GM19238 (cell line): ENCODE measurements around the gene TCEAL3.
"Not testable (repeated sequence)": the region's sequence is repeated elsewhere in the genome, so short reads cannot be mapped to it uniquely, and the experiment has no call there.

Source experiments
- DNase-seq: peaks from one replicate; pipeline ENCODE4 v3.0.0; 2011; ENCODE audit warnings: low spot score; ENCODE audit not compliant: insufficient read length

TCEAL3 gene, protein sequence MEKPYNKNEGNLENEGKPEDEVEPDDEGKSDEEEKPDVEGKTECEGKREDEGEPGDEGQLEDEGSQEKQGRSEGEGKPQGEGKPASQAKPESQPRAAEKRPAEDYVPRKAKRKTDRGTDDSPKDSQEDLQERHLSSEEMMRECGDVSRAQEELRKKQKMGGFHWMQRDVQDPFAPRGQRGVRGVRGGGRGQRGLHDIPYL

DNA sequence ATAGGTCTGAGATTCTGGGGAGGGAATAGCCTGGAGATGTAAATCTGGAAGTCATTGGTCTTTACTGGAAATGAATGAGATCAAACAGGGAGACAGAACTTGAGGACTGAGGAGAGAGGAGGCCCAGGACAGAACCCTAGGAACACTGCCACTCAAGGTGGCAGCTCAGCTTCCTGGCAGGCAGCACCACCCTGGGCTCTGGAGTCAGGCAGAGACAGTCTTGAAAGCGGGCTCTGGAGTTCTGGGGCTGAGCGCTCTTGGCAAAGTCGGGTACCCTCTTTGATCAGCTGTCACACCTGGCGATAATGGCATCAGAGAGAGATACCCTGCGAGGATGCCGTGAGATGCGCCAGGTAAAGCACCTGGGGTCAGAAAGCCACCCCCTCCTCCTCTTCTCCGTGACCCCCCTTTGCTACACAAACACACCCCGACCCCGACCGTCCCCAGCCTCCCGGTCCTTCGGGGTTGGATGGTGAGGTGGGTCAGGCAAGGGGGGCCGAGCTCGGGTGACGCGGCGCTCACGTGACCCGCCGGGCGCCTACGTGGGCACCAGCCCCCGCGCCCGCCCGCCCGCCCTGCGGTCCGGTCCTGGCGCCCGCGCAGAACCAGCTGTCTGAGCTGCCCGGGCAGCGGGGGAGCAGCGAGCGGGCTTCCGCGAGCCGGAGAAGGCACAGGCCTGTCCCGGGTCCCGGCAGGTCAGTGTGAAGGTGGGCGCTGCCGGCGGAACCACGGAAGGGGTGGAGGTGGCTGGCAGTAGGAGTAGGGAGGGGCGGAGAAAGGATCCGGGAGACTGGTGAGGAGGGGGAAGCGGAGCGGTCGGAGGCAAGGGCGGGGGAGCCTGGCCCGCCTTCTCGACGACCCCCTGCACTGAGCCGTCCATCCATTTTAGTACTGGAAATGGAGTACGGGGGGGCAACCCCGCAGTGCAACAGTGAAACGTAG, at the start of gene TCEAL3:
Gene TCEAL3, plus strand, starts transcription at position 600 of the 942 bp plus-strand sequence. CDS start 1,102 bp downstream, outside the sequence.
- no peak for DNase-seq

DNA sequence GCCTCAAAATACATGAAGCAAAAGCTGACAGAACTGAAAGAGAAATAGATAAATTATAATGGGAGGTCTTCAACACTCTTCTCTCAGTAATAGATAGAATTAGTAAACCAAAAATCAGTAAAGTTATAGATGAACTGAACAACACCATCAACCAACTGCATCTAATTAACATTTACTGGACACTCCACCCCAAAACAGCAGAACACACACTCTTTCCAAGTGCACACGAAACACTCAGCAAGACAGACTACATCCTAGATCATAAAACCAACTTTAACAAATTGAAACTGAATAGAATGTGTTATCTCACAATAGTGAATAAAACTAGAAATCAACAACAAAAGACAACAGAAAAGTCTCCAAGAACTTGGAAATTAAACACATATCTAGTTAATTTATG, 47.5 kb upstream of the TCEAL3 start:
- DNase-seq, result no peak

DNA sequence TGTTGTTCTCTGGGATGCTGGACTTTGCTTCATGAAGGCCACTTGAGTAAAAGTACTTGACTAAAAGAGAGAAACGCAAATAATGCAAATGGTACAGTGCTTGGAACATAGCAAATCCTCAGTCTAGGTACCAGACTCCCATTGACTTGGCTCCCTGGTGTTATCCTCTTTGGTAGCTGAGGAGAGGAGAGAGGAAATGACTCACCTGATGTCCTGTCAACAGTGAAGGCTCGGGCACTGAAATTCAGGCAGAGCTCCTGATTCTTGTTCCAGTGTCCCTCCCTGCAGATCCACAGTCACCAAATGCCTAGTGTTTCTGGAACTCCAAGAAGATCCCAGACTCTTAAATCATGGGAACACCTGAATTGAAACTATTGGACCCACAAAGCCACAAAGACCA, 45.0 kb upstream of the TCEAL3 start:
- no peak for DNase-seq

DNA sequence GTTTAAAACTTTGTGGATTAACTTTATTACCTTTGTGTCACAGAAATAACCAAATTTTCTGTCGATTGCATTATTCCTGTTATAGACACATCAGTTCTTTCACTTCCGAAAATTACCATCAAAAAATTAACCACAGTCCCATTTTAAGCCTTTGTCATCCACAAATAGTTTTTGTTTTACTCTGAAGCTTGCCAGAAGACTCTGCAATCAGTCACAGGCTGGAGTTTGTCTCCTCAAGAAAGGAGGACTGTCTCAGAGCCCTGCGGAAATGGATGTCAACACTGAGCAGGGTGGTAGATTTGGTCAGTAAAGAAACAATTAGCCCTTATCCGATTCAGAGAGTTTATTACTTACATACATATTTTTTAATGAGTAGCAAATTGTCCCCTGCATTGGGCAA, 42.6 kb upstream of the TCEAL3 start:
- no peak for DNase-seq

DNA sequence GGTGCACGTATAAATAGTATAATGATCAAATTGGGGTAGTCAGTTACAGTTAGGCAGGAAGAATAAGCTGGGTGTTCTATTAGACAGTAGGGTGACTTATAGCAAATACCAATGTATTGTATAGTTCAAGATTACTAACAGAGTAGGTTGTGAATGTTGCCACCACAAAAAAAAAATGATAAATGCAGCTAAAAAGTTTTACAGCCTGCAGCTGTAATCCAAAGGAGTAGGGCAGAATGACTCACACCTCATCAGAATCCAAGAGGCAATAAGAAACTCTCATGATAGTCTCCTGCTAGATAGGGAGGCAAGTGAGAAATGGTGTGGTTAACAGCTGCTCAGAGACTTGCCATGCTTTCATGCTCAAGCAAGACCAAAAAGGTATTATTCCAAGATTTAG, 42.0 kb upstream of the TCEAL3 start:
- DNase-seq, result no peak

DNA sequence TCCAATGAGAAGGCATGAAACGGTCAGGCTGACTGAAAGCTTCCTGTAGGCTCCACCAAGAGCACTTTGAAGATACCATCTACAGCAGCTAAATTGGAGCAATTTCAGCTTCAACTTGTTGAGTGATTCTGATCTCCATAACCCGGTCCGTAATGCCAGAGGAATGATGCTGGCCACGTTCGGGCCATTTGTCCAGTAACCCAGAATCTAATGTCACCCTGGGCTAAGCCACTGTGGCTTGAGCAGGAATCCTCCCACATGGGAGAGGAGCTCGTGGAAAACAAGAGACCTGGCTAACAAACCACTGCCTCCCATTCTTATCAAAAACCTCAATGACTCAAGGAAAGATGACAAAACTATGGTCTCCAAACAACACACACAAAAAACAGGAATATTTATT, 36.6 kb upstream of the TCEAL3 start:
- DNase-seq, result no peak

DNA sequence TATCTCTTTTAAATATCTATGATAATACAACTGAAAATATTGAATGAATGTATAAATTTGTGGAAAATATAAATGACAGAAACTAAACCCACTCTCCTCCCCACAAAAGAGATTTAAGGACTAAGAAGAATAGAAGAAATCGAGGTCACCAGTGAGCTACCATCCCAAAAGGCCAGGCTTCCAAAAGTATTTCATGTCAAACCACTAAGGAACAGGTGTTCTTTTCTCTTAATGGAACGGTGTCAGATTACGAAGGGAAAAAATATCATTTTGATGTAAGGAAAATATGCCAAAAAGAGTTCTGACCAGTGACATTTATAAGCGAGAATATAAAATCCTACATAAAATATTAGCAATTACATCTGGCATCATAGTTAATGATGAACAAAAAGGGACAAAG, 36.0 kb upstream of the TCEAL3 start:
- no peak for DNase-seq

DNA sequence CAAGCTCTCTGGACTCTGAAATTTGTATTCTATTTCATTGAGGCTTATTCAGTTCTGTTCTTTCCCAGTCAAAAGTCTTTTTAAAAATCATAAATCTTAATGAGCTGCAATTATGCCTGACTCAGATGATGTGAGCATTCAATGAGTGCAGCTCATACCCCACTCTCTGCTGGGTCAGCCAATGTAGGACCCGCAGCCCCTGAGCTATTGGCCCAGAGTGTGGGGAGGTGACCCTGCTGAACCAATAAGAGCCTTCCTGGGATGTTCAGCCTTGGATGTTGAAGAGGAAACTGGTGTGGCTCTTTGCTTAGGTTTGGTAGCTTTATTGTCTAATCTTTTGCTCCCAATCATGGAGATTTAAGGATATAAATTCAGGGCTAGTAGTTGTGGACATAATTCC, 34.6 kb upstream of the TCEAL3 start:
- DNase-seq, result no peak

DNA sequence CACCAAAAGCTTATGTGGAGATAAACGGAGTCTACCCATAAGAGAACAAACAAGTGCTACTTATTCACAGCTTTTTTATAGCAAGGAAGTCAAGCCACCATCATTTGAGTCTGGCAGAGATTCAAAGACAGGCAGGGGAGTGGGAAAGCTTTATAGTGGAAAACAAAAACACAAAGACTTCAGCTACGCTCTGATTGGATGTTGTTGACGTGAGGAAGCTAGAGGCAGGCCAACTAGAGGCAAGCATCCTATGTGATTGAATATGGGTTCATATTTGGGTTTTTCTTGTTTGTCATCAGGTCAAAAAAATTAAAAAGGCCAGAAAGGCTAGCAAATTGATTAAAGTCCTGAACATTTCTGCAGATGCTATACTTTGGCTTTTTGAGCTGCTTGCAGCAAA, 23.2 kb upstream of the TCEAL3 start:
- no peak for DNase-seq

DNA sequence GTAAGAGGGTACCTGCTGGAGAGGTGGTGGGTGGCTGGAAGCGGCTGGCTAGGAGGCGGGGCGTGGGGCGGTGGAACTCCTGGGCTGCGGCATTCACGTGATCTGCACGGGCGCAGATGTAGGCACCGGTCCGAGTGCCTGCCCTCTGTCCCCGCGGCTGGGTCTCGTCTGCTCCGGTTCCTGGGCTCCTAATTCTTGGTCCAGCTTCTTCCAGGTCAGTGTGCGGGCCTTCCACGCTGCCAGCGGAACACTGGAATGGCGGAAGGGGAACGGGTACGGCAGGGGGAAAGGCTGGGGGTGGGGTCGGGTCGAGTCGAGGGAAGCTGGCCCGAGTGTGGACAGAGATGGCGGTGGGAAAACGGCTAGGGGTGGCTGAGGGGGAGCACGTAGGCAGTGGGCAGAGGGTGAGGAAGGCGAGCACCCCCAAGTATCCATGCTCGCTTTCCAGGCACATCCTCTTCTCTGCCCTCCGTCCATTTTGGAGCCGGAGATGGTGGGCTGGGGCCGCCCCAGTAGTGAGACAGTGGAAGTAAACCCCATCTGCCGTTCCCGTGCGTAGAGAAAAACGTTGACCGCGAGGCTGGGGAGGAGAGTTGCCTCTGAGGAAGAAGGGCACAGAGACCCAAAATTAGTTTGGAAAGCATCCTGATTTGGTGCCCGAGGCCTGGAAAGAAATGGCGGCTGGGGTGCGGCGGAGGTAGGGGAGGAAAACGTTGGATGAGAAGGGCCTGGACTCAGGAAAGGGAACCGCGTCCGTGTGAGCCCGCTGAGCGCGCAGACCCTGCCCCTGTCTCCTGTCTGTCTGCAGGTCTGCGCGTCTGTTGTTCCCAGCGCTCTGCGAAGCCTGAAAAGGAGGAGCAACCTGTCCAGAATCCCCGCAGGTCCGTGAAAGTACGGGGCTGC, 22.1 kb upstream of the TCEAL3 start, which contains the start of gene TCEAL4:
Gene TCEAL4, plus strand, starts transcription at position 105 of the 903 bp plus-strand sequence. CDS start 1,161 bp downstream, outside the sequence.
- DNase-seq, result peak; percentile 20

DNA sequence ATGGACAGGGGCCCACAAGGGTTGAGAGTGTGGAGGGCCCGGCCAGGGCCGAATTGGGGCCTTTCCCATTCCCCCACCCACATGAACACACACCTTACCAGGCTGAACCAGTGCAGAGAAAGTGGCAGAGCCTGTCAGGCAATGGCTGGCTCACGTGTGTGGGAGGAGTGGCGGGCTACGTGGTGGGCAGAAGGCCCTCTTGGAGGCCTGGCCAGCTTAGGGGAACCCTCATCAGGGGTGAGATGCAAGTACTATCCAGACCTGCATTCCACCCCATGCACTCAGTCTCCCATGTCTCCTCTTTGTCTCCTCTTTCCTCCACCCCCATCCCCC, 21.5 kb upstream of the TCEAL3 start:
- no peak for DNase-seq

DNA sequence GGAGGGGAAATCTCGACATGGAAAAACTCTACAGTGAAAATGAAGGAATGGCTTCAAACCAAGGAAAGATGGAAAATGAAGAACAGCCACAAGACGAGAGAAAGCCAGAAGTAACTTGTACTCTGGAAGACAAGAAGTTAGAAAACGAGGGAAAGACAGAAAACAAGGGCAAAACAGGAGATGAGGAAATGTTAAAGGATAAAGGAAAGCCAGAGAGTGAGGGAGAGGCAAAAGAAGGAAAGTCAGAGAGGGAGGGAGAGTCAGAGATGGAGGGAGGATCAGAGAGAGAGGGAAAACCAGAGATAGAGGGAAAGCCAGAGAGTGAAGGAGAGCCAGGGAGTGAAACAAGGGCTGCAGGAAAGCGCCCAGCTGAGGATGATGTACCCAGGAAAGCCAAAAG, 21.1 kb upstream of the TCEAL3 start:
- no peak for DNase-seq

DNA sequence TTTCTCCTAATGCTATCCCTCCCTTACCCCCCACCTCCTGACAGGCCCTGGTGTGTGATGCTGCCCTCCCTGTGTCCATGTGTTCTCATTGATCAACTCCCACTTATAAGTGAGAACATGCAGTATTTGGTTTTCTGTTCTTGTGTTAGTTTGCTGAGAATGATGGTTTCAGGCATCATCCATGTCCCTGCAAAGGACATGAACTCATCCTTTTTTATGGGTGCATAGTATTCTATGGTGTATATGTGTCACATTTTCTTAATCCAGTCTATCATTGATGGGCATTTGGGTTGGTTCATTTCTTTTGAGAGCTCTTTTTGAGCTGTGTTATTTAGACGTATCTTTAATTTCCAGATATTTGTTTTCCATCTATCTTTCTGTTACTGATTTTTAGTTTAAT, 15.5 kb upstream of the TCEAL3 start:
- not testable (repeated sequence) for DNase-seq

DNA sequence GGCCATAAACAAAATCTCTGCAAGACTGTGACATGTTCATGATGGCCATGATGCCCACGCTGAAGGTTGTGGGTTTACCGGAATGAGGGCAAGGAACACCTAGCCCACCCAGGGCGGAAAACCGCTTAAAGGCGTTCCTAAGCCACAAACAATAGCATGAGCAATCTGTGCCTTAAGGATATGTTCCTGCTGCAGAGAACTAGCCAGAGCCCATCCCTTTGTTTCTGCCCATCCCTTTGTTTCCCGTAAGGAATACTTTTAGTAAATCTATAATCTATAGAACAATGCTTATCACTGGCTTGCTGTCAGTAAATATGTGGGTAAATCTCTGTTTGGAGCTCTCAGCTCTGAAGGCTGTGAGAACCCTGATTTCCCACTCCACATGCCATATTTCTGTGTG, 12.6 kb upstream of the TCEAL3 start:
- not testable (repeated sequence) for DNase-seq

DNA sequence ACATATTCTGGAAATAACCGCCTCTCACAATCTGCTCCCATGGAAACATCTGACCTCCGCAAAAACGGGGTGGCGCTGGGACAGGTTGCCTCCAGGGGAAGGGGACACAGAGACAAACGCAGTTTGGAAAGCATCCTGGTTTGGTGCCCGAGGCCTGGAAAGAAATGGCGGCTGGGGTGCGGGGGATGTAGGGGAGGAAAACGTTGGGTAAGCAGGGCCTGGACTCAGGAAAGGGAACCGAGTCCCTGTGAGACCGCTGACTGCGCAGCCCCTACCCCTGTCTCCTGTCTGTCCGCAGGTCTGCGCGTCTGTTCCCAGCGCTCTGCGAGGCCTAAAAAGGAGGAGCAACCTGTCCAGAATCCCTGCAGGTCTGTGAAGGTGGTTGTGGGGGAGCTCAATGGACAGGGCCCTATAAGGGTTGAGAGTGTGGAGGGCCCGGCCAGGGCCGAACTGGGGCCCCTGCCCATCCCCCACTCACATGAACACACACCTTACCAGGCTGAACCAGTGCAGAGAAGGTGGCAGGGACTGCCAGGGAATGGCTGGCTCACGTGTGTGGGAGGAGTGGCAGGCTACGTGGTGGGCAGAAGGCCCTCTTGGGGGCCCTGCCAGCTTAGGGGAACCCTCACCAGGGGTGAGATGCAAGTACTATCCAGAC, 672 bp downstream of the TCEAL3 start:
- DNase-seq, result no peak

DNA sequence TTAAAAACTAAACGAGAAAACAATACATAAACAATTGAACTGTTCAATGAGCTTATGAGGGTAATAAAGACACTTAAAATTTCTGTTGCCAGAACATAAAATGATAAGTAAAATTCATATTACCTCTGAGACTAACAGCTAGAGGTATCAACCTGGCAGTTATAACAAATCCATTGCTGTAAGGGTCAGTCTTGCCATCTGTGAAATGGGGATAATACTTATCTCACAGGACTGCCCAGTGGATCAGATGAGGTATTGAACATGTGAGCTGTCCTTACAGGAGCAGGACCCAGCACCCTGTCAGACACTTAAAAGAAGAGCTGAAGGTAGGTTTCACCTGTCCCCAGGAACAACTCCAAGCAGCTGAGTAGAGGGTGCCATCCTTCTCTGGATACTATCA, 2.5 kb downstream of the TCEAL3 start:
- no peak for DNase-seq

DNA sequence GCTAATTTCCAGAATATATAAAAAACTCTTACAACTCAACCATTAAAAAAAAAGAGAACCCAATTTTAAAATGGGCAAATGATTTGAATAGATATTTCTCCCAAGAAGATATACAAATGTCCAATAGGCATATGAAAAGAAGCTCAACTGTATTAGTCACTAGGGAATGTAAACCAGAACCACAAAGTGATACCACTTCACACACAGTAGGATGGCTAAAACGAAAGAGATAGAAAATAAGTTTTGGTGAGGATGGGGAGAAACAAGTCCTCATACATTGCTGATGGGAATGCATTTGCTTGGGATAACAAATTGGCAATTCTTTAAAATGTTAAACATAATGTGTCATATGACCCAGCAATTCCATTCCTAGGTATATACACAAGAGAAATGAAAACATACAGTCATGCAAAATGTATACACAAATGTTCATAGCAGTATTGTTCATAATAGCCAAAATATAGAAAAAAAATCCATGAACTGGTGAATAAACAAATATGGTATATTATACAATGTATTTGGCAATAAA, 5.7 kb downstream of the TCEAL3 start:
- DNase-seq, result no peak

DNA sequence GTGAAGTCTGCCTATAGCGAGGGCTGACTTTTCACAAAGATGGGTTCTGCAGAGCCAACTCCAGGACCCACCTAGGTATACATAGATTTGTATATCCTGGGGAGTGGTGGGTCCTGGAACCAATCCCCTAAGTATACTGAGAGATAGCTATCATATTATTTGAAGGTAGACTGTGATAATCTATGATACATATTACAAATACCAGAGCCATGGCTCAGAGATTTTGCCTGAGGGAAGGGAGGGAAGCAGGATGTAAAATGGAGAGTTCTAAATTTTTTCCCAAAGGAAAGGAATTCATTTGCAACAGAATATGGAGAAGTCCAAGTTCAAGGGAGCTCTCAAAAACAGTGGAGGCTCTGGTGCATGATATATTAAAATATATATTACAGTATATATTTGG, 7.2 kb downstream of the TCEAL3 start:
- DNase-seq, result no peak

DNA sequence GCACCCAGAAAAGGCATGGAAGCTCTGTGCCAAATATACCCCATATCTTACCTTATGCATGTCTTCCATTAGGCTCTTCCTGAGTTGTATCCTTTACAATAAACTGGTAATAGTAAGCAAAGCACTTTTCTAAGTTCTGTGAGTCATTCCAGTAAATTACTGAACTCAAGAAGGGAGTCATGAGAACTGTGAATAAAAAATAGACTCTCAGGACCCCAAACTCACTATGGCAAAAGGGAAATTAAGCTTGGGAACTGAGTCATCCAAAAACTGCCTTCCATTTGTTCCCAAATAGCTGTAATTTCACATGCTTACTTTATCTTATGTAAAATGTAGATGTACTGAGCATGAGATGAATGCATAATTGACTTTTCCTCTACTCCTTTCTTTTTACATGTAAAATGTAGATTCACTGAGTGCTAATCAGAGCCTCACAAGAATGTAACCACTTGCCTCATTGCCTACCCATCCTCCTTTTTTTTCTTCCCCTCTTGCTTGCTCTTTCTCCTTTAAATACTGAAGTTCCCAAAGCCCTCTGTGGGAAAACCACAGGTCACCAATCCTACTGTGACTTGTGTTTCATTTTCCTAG, 8.1 kb downstream of the TCEAL3 start:
- DNase-seq, result no peak

DNA sequence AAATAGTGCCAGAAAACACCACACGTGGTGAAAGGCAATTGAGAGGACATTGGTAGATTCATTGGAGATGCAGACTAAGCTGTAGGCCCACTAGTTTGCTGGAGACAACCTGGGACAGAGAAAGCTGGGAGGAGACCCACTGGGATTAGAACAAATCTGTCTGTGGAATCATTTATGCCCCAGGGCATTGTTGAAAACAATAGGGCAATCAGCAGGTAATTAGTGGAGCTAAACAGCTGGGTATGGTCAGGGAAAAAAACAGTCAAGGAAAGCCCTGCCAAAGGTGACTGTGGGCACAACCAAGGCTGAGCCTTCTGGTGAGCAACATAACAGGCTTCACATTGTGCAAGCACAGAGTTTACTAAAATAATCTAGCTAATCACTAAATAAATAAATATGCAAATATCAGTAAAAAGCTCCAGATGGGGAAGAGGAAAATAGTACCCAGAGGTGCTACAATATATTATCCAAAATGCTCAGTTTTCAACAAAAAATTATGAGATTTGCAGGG, 9.0 kb downstream of the TCEAL3 start:
- no peak for DNase-seq
